Measurements from ENCODE around the gene MLLT10.

MLLT10 gene

DNA sequence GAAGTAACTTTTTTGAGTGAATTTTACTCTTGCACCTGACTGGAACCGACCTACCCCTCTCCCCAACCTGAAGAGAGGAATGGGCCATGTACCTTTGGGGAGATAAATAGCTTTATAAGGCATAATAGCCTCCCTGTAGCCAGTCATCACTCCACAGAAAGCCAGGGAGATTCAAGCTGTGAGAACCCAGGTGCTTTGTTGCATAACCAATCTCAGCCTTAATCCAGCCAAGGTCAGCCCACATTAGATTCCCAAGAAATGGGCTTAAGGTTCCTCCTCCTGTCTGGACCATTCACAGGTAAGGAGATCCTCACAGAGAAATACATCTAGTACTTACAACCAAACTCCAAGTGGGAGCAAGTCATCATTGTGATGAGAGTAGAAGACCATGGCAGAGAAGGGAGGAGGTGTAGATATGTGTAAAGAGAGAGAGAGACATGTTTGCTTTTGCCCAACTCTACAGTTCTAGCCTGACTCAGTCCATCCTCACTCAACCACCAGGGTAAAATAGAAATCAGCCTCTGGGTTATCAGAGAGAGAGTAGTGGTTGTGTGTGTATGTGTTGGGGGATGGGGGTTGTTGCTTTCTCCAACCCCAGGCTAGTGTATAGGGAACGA, 32.2 kb upstream of the MLLT10 start:
- no peak for DNase-seq

DNA sequence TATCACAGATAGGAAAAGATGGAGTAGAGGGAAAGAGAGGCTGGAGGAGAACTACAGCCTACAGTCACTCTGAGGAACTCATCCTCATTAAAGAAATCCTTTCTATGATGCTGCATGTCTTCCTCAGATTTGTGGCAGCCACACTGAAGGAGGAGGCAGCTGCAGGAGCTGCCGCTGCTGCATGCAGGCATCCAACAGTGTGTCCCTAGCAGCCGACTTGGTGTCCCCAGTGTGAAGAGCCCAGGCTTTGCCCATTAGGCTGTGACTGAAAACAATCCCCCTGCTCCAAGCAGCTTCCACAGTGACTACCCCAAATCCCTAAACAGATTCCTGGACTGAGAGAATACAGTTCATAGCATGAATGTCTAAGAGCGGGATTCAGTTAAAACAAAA, 31.7 kb upstream of the MLLT10 start:
- no peak for DNase-seq

DNA sequence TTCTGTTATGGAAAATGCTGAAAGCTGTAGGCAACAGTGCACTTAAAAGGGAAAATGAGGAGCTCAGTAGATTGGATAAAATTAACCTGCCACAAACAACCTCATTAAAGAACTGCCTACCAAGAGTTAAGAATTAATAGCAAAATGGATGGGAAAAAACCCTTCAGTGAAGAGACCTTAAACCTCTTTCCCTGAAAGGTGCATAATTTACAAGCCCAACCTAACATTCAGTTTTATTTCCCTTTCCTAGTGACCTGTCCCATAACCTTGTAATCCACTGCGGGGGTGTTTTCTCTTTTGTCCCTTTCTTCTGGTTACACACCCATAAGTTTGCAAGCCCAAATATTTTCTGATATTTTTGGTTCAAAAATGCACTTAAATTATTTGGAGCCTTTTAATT, 30.5 kb upstream of the MLLT10 start:
- DNase-seq: no peak

DNA sequence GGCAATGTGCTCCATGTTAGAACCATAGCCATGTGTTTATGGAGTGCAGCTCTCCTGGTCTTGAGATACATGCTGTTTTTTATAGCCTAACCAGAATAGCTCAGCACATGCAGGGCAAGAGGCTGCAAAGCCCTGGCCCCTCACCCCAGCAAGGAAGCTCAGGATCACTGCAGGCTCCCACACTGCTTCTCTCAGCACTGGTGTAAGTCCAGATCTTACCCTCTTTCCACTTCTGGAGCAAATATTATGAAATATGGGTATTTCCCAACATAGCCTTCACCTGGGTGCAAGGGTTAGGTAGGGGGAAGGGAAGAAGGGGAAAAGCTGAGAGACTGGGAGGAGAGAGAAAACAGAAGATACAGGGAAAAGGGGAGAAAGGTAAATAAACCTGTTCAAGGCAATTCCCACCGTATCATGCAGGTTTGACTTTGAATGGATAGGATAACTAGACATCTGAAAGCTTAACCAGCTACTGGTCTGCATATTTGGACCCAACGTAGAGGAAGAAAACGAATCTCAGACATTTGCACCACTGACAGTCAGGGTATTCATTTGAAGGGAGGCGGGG, 28.2 kb upstream of the MLLT10 start:
- no peak for DNase-seq

DNA sequence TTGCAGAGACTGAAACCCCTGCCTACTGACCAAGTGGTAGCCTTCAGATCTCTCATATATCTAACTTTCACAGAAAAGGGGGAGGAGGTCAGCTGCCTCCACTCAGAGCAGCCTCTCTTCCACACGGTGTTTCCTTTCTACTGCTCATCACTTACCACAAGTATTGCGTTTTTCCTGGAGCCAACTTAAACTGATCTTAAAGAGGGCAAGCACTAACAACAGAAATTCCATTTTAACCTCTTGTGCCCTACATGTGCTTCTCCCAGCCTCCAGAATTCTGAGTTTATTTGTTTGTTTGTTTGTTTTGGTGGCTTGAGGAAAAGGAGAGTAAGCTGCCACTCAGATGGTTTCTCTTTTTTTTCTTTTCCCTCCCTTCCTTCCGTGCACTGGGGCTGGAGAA, 27.7 kb upstream of the MLLT10 start:
- DNase-seq: no peak

DNA sequence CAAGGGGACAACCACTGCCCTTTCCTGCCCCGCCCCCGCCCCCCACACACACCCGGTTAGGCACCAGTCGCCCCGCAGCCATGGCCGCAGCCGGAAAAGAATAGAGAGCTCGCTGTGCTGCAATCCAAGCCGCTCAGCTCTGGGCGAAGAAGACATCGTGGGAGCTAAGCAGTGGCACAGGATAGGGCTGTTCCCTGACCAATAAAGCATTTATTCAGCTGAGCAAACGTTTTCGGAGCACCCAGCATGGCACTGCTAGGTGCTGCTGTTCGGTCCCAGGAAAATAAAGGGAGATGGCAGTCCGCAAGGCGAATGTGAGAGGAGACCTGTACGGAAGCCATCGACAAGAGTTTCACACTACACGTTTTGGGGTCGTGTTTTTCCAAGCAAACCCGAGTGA, 26.9 kb upstream of the MLLT10 start:
- no peak for DNase-seq

DNA sequence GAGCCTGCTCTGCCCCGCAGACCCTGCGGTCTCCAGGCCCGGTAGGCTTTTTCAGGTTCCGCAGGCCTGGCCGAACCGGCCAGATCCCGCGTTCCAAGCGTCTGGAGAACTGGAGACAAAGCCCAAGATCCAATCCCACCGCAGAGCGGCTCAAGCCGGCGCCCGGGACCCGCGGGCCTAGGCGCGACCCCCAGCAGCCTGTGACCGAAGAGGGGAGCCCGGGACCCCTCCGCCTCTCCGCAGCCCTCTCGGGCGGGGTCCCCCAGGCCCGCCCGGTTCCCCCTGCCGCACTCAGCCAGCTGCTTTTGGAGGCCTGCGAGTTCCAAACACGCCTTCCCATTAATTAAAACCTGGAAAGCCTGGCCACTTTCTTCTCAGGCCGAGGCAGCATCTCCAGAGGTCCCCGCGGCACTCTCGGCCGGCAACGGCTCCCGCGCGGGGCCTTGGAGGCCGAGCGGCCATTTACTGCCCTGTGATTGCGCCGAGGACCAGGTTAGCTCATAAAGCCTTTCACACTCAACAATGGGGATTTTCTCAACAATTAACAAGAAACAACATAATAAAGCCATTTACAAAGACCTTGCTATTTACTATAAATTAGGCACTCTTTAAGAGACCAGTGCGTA, 25.2 kb upstream of the MLLT10 start:
- DNase-seq: no peak

DNA sequence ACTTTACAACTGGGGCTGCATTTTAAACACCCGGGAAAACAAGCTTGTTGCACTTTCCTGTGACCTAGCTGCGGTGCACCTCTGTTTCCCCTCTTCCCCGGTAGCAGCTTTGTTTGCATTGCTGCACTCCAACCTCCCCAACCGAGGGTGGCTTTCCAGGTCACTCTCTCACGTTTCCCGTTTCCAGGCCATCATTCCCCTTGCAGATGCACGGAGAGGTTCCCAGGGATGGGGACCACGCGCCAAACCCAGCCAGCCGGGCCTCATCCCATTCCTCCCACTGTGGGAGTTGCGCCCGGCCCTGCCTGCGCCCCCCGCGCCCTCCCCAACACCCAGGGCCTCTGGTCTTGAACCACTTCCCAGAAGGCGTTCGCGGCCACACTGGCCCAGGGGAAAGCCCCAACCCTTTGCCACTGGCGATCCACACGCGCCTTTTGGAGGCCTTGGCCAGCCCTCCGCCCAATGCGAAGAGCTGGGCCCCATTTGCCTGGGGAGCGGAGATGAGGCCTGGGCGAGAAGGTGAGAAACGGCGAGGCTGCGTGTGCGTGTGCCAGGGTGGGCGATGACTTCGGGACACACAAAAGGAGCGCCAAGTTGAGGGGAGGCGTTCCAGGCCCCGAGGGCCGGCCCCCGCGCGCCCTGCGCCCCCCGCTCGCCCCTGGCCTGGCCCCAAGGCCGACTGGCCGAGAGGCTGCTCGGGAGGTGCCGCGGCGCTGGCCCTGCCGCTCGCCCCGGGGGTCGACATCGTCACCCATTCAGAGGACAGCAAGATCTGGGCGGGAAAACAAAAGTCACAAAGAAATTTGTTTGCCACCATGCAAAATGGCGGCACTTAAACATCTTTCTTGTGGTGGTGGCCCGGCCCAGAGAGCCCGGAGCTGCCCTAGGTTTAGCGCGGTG, 24.4 kb upstream of the MLLT10 start:
- DNase-seq: no peak

DNA sequence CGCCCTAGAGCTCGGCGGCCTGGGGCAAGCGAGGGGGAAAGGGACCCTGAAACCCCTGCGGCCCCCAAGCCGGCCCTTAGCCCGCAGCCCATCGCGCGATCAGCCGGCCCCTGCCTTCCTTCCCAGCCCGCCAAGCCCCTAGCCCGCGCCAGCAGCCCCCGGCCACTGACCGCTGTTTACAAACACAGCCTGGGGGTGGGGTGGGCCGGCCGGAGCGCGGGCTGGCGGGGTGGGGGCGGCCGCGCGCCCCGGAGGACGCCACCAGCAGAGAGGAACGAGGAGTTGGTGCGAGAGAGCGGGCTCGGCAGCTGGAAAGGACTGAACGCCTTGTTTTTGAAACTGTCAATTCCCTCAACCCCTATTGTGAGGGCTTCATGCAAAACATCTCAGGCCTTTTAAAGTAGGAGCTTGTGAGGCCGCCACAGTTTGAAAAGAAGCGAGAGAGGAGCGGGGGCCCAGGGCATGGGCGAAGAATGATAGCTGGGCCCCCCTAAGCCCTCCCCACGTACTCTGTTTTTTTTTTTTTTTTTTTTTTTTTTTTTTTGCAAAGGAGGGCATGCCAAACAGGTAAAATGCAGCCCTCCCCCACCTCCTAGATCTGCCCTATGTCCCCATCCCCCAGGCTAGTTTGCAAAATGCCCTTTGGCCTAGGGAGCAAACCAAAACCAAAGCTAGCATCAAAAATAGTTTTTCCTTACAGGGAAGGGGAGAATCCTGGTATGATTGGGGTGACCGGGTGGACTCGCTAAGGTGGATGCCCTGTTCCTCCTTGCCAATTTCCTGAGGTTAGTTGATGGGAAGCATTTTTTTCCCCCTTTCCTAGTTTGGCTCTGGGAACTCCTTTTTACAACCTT, 23.6 kb upstream of the MLLT10 start:
- no peak for DNase-seq

DNA sequence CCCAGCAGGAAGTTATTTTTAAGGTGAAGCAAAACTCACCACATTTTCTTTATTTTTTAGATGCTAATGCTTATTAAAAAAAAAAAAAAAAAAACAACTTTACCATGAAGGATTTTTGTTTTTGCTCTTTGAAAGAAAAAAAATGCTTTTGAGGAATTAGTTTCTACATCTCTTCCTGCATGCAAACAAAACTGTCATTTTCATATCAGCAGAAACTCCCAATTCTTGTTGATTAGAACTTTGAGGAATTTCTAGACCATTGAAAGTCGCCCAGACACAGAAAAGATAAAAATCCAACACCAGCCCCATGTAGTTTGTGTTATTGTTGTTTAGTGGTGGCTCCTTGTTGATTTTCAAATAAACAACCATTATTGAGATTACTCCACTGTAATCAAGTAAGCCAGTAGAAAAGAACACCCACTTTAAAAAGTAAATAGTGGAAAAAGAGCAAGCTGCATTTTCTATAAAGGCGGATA, 22.9 kb upstream of the MLLT10 start:
- DNase-seq: no peak

DNA sequence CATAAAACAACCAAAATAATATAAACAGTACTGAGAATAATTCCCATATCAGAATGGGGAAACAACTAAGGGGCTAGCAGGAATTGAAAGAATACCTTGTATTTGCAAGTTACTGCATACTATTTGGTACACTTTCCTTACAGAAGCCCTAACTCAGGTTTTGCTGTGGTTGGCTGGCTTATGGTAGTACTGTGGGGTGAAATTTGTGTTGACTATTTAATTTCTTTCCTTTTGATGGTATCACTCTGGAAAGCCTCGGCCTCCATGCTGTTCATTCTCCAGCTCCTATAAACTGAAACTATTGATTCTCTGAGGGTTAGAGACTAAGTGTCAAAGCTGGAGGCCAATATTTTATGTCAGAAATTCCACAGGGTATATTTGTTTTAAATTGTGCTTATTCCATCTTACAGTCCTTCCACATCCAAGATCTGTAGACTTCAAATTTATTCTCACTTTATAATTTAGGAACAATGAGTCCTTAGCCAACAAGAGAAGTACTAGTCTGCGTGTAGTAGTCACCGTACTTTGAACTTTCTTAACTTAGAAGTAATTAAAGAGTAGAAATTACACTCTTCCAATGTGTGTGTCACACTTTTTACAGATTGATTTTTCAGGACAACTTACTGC, 22.0 kb upstream of the MLLT10 start:
- DNase-seq: no peak

DNA sequence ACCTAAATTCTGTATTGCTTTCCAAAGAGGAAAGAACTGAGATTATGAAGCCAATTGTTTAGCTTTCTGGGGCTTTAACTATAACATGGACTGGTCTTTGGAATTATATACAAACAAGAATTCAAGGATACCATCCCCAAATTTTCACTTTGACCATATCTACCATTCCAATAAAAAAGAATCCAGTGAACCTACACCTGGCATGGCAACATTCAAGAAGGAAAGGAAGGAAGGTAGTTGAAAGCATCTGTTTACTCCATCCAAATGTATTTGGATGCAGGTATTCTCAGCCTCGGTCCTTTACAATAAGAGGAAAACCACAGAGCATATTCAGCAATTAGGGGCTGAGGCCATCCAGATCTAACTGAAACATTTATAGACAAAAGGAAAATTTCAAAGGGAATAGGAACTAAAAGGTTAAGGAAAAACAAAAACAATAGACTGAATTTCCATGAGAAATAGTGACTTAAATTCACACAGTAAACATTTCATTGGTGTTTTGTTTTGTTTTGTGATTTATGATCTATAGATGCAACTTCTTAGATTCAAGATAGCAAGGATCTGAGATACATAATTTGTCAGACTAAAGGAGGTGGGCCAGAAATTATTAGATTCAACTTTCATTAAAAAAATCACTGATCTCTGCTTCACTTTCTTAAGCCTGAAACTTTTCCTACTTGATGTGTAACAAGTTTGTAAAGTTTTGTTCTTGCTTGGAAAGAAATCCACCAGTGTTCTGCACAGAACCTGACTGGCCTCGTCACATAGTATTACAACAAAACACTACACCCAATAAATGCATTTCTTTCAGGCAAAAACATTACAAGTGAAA, 21.2 kb upstream of the MLLT10 start:
- no peak for DNase-seq

DNA sequence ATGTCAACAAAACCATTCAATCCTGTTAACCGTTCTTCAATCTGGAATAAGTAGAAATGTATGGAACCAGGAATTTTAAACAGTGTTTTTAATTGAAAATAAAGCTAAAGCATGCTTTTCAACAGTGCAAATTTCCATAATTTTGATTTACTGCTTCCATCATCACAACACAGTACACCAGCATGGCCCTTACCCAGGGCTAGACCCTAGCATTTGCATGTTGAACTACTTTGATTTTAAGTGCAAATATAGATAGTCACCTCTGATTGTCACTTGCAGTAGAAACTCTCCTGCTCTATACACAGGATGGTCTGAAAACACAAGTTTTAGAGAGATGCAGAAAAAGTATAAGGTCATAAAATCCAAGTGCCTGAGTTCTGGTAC, 20.6 kb upstream of the MLLT10 start:
- no peak for DNase-seq

DNA sequence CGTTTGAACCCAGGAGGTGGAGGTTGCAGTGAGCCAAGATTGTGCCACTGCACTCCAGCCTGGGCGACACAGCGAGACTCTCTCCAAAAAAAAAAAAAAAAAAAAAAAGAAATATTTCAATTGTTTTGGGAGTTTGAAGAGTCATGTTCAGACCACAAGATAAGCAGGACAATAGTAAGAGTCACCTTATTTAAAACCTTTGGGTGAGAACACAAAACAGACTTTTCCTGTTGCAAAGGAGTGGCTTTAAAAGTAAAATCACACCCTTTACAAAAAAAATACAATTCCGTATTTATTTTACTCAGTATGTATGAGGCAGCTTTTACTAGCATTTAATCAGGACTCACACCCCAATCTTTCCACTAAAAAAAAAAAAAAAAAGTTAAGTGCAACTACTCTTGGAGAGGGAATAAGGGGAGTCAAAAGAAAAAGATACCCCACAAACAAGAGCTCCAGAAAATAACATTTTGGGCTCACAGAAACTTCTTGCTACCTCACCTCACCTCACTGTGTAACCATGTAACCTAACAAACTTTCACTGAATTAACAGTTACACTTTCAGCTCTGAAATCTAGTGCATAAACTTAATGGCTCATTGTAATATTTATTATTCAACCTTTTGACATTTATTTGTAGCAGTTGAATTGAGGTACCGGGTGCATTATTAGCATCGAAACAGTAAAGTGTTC, 19.8 kb upstream of the MLLT10 start:
- DNase-seq: no peak

DNA sequence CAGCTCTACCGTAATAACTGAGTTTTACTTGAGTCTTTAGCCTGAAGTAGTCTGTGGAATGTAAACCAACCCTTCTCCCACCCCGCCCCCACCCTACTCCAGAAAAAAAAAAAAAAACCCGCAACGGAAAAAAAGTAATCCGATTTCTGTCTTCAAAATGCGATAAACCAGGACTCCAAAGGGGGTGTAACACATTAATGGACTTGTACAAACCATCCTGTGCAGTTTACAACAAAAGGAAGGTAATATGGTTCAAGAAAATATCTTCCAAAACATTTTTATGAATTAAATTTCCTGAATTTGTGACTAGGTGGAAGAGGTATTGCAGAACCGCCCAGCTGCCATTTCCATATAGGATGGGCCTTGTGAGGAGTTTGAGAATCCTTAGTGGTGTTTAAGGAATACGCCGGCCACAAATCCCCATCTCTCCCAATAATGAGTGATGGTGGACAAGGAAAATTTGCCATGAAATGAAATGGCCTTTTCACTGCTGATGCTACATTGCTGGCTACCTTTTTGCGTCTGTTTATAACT, 19.1 kb upstream of the MLLT10 start:
- DNase-seq: no peak

DNA sequence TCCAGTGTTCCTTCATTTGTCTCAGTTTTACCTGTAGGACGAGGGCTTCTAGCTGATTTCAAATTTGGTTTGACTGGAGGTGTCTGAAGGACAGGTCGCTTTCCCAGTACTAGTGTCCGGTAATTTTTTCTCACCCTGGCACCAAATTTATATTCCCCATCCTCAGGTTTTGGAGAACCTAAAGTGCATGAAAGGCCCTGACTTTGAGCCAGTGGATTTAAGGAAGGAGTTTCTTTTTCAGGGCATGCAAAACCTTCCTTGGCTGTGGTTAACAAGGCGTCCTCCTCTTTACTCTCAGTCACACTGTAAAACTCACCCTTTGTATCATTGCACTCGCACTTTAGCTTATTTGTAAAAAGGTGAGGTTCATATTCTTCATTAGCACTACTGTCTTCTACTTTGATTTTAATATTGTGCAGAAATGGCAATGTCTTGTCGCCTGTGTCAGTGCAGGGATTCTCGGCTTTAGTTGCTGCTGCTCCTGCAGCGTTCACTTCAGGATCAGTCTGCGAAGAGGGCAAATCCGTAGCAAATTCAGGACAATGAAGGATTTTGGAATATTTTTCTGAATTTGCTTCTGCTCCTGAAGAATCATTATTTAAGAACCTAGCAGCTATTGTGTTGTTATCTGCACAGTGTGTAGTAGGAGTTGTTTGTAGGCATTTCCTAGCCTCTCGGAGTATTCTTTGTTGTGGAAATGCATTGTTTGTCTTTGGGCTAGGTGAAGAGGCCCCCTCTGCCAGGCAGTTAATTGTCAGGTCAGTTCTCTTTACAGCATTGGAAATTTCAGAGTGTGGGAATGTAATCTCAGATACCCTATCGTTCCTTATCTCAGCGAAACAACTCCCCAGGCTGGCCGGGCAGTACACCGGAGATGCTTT, 18.4 kb upstream of the MLLT10 start:
- no peak for DNase-seq

DNA sequence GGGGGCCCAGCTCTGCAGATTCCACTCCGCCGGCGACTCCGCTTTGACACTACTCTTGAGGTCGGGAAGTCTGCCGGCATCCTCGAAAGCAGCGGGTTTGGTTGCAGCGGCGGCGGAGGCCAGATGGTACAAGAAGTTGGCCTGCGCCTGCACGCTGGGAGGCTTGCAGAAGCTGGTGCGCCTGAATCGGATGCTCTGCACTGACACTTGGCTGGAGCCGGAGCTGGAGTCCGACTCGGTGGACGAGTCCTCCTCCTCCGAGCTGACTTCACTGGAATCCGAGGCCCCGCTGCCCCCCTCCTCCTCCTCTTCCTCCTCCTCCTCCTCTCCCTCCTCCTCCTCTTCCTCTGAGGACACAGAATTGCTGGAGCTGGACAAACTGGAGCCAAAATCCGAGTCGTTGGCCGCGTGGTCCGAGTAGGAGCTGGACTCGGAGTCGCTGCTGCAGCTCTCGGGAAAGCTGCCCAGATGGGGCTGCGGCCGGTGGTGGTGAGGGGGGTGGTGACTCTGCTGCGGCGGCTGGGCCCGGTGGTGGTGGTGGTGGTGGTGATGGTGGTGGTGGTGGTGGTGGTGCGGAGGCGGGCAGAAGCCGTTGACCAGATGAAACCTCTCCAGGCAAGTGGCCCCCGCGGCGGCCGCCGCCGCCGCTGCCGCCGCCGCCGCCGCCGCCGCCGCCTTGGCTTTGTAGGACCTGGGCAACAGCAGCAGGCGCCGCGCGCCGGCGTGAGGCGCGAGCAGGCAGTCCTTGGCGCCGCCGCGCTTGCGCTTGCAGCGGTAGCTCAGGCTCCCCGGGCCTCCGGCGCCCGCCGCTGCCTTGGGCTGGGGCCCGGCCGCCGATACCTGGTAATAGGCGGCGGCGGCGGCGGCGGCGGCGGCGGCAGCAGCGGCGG, 17.5 kb upstream of the MLLT10 start:
- no peak for DNase-seq

Measured in GOT3 (cell line).